Measurements from ENCODE around the gene OR10H3.

- TF ChIP-seq CTCF (IDR thresholded peaks at IDR 0.05) (no peak), POLR2A (IDR thresholded peaks at IDR 0.05) (no peak)
Observed at GRCh38 chr19:15759962-15760565, 22.3 kb downstream of the OR10H3 start.

All from lower leg skin (tissue), 3 donors.